Measurements from ENCODE around the gene TNP2. TPM values are rescaled to one million over a fixed set of nuclear protein-coding genes. Genes with fewer than 3 reads are reported as not detected.
A peak's percentile ranks its signal among the peaks of the same experiment; 100 is the strongest.

The TNP2 gene
- total and polyA plus RNA-seq, 9 of the 15 experiments (the other 6 are each of a cell fraction or from before 2014, with no cell fraction given), result not detected

- TF ChIP-seq HES1 (IDR thresholded peaks at IDR 0.05; ENCODE audit: low read depth) (peak; percentile 51; the same call in 1 of the 2 replicates), SMAD2 (IDR thresholded peaks at IDR 0.05; ENCODE audit: low read depth, low read length) (no peak), ZNF24 (IDR thresholded peaks at IDR 0.05) (no peak), ZNF609 (CRISPR knock-in tag; IDR thresholded peaks at IDR 0.05; ENCODE audit: borderline replicate concordance) (0 out of 2 replicates have a peak, but pooled peaks have one; percentile 47), NCOA1 (IDR thresholded peaks at IDR 0.05; ENCODE audit: low read depth) (peak; percentile 69; the same call in 1 of the 2 replicates), OTX1 (CRISPR knock-in tag; IDR thresholded peaks at IDR 0.05) (no peak), ZNF449 (CRISPR knock-in tag; IDR thresholded peaks at IDR 0.05) (peak; percentile 90), ZNF76 (CRISPR knock-in tag; IDR thresholded peaks at IDR 0.05; ENCODE audit: borderline replicate concordance) (peak; percentile 97), GABPB2 (CRISPR knock-in tag; conservative IDR thresholded peaks at IDR 0.05) (no peak), BHLHE40 (IDR thresholded peaks at IDR 0.05; ENCODE audit: low read length) (peak; percentile 50; the same call in 1 of the 2 replicates), ELF2 (CRISPR knock-in tag; IDR thresholded peaks at IDR 0.05) (peak; percentile 86), NEUROD1 (IDR thresholded peaks at IDR 0.05; ENCODE audit: borderline replicate concordance, low read depth, low read length, partially characterized antibody) (peak; percentile 18), HMGN3 (IDR thresholded peaks at IDR 0.05; ENCODE audit: borderline replicate concordance, extremely low read depth, insufficient read length, low read depth, low read length) (peak; percentile 99), NCOA2 (IDR thresholded peaks at IDR 0.05; ENCODE audit: partially characterized antibody in 2 of 2) (no peak), SIN3A (IDR thresholded peaks at IDR 0.05; ENCODE audit: borderline replicate concordance in 2 of 2, control insufficient read depth in 1 of 2, low read depth in 2 of 2, low read length in 2 of 2) (no peak), MED1 (CRISPR knock-in tag; IDR thresholded peaks at IDR 0.05; ENCODE audit: borderline replicate concordance) (no peak)
- TF ChIP-seq, protein P1, sequence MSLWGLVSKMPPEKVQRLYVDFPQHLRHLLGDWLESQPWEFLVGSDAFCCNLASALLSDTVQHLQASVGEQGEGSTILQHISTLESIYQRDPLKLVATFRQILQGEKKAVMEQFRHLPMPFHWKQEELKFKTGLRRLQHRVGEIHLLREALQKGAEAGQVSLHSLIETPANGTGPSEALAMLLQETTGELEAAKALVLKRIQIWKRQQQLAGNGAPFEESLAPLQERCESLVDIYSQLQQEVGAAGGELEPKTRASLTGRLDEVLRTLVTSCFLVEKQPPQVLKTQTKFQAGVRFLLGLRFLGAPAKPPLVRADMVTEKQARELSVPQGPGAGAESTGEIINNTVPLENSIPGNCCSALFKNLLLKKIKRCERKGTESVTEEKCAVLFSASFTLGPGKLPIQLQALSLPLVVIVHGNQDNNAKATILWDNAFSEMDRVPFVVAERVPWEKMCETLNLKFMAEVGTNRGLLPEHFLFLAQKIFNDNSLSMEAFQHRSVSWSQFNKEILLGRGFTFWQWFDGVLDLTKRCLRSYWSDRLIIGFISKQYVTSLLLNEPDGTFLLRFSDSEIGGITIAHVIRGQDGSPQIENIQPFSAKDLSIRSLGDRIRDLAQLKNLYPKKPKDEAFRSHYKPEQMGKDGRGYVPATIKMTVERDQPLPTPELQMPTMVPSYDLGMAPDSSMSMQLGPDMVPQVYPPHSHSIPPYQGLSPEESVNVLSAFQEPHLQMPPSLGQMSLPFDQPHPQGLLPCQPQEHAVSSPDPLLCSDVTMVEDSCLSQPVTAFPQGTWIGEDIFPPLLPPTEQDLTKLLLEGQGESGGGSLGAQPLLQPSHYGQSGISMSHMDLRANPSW (CRISPR knock-in tag; IDR thresholded peaks at IDR 0.05), result no peak
Observed at GRCh38 chr16:11232852-11233726, 36.0 kb downstream of the TNP2 start (continued).

Measured in K562 (cell line).